K562 (cell line): ENCODE data around the gene UBASH3B. TPM values are rescaled to one million over a fixed set of nuclear protein-coding genes. Genes with fewer than 3 reads are reported as not detected.
"Not testable (repeated sequence)": the region's sequence is repeated elsewhere in the genome, so short reads cannot be mapped to it uniquely, and the experiment has no call there.

Experiments
- ATAC-seq: fragments of 200-7000 bp; cut with Tn5 transposase; 3 replicates; pipeline ENCODE4 v1.9.1; 2020; ENCODE audit warnings: moderate library complexity
- BruUV-seq: library from RNA; stranded (reverse); fragments of 400-500 nt; replicated peaks from 2 replicates; lab custom pipeline; 2021; lab: Mats Ljungman, UMichigan
- CTCF ChIA-PET: fragments of 300-600 bp; formaldehyde crosslinking; extraction: SDS; loops from one replicate; lab custom pipeline; 2021; ENCODE audit warnings: low intra/inter-chr PET ratio; lab: Yijun Ruan, JAX
- POLR2A ChIA-PET: fragments of 300-600, 350-650 bp; sonication (Branson Sonifier 250); formaldehyde crosslinking; extraction: SDS; loops from one replicate; lab custom pipeline; 2021; ENCODE audit warnings: antibody characterized with exemption, inconsistent platforms; lab: Yijun Ruan, JAX
- DNase-seq, 4 experiments: peaks; one replicate each; pipeline versions ENCODE4 v3.0.0 to v3.0.0-alpha.2; 2011 to 2018; ENCODE audit warnings: low spot score in 3 of 4, mixed read lengths in 3 of 4; ENCODE audit errors: extremely low read depth in 1 of 4
- FAIRE-seq: peaks from 2 replicates; lab custom pipeline; 2011; peaks lifted over from hg19 to GRCh38; lab: Jason Lieb, UNC
- H2AFZ ChIP-seq: 2 replicates; pipeline ENCODE4 v1.6.0; 2011; ENCODE audit warnings: low read depth, low read length, control low read depth, inconsistent platforms
- H3K27ac ChIP-seq: fragments of 200-600 bp; 3 replicates; pipeline ENCODE4 v1.8.0; 2011; ENCODE audit warnings: low read depth, mild to moderate bottlenecking, control low read depth, inconsistent platforms, low read length, moderate library complexity, mixed read lengths; ENCODE audit errors: extremely low read depth
- H3K27me3 ChIP-seq, 2 experiments: fragments of 300-600 bp in 1 of 2; 2 replicates in 1 of 2; 3 replicates in 1 of 2; pipeline versions ENCODE4 v1.6.0 to v1.8.0; 2011; ENCODE audit warnings: inconsistent platforms in 2 of 2, low read length in 2 of 2, mild to moderate bottlenecking in 1 of 2, mixed read lengths in 1 of 2, moderate library complexity in 1 of 2; ENCODE audit not compliant: control insufficient read depth in 2 of 2, insufficient read depth in 2 of 2
- H3K36me3 ChIP-seq: fragments of 300-600 bp; 3 replicates; pipeline ENCODE4 v1.8.0; 2011; ENCODE audit warnings: mild to moderate bottlenecking, low read length, inconsistent platforms; ENCODE audit not compliant: control insufficient read depth, insufficient read depth
- H3K4me1 ChIP-seq, 2 experiments: fragments of 200-600 bp in 1 of 2; replicated peaks in 1 of 2; 2 replicates in 1 of 2; 3 replicates in 1 of 2; pipeline versions ENCODE4 v1.5.1 to v1.8.0; 2011; ENCODE audit warnings: inconsistent platforms in 2 of 2, low read length in 2 of 2, mild to moderate bottlenecking in 1 of 2, mixed read lengths in 1 of 2, moderate library complexity in 1 of 2; ENCODE audit not compliant: control insufficient read depth in 2 of 2, insufficient read depth in 2 of 2
- H3K4me2 ChIP-seq: 2 replicates; pipeline ENCODE4 v1.6.1; 2011; ENCODE audit warnings: low read length, control low read depth, inconsistent platforms, mixed read lengths; ENCODE audit not compliant: insufficient read depth
- H3K4me3 ChIP-seq: fragments of 200-600 bp; sonication (generic), shearing (Covaris generic); 2 replicates; pipeline ENCODE4 v1.5.1; 2016; ENCODE audit warnings: control low read depth, inconsistent platforms
- H3K79me2 ChIP-seq: fragments of 200-600 bp; 3 replicates; pipeline ENCODE4 v1.8.0; 2011; ENCODE audit warnings: low read length, inconsistent platforms; ENCODE audit not compliant: control insufficient read depth, insufficient read depth
- H3K9ac ChIP-seq, 2 experiments: 2 replicates each; pipeline versions ENCODE4 v1.6.0 to v1.6.1; 2011; ENCODE audit warnings: low read depth in 2 of 2, low read length in 2 of 2, control low read depth in 1 of 2, inconsistent platforms in 1 of 2, mild to moderate bottlenecking in 1 of 2, mixed read lengths in 1 of 2; ENCODE audit not compliant: insufficient read depth in 1 of 2
- H3K9me1 ChIP-seq: one replicate; pipeline ENCODE4 v1.6.0; 2011; ENCODE audit warnings: inconsistent platforms, mild to moderate bottlenecking, low read length, moderate library complexity; ENCODE audit not compliant: control insufficient read depth, insufficient read depth
- H3K9me3 ChIP-seq: replicated peaks from 2 replicates; pipeline ENCODE4 v1.5.1; 2011; ENCODE audit warnings: low read depth, low read length, inconsistent platforms; ENCODE audit not compliant: control insufficient read depth, insufficient read depth
- H4K20me1 ChIP-seq: replicated peaks from 2 replicates; pipeline ENCODE4 v1.6.1; 2011; ENCODE audit warnings: low read length, inconsistent platforms, mixed read lengths; ENCODE audit not compliant: control insufficient read depth, insufficient read depth
- BCOR ChIP-seq: fragments of 450-650 bp; IDR thresholded peaks from 2 replicates; pipeline ENCODE4 v1.6.1; 2016
- CBFB ChIP-seq: sonication (generic); formaldehyde crosslinking; IDR thresholded peaks from 2 replicates; pipeline ENCODE4 v1.4.0; 2020; ENCODE audit warnings: mild to moderate bottlenecking, missing genetic modification reagents
- CHD4 ChIP-seq: fragments of 200-600 bp; sonication (generic); IDR thresholded peaks from 3 replicates; pipeline ENCODE4 v1.6.1; 2012; ENCODE audit warnings: low read depth, mild to moderate bottlenecking, mixed read lengths, low read length, inconsistent platforms; ENCODE audit not compliant: insufficient read depth, insufficient replicate concordance, poor library complexity, severe bottlenecking
- ILF3 ChIP-seq: fragments of 450-650 bp; IDR thresholded peaks from 2 replicates; pipeline ENCODE4 v1.6.1; 2018; ENCODE audit warnings: antibody characterized with exemption, mild to moderate bottlenecking, moderate library complexity, borderline replicate concordance
- KAT2B ChIP-seq: IDR thresholded peaks from one replicate; pipeline ENCODE4 v1.6.1; 2012; ENCODE audit warnings: low read depth, mild to moderate bottlenecking, control low read depth, inconsistent platforms, low read length, moderate library complexity
- NELFE ChIP-seq: IDR thresholded peaks from 2 replicates; pipeline ENCODE4 v1.6.1; 2011; ENCODE audit warnings: mild to moderate bottlenecking; ENCODE audit not compliant: insufficient read depth, insufficient read length
- POLR2B ChIP-seq: fragments of 450-650 bp; IDR thresholded peaks from 2 replicates; pipeline ENCODE4 v1.6.1; 2018; ENCODE audit warnings: low read depth; ENCODE audit not compliant: partially characterized antibody
- PURB ChIP-seq: sonication (generic); formaldehyde crosslinking; IDR thresholded peaks from 2 replicates; pipeline ENCODE4 v1.9.0; 2021; ENCODE audit warnings: low read depth, mild to moderate bottlenecking, missing genetic modification reagents
- SREBF1 ChIP-seq: fragments of 150-350 bp; IDR thresholded peaks from 2 replicates; pipeline ENCODE4 v1.6.1; 2014; ENCODE audit warnings: antibody characterized with exemption, low read depth, low read length, borderline replicate concordance
- TCFL5 ChIP-seq: fragments of 250-450 bp; sonication (Bioruptor Pico); conservative IDR thresholded peaks from 2 replicates; pipeline ENCODE4 v1.6.1; 2021; ENCODE audit warnings: mild to moderate bottlenecking, moderate library complexity, matching md5 sums
- XRCC3 ChIP-seq: fragments of 450-650 bp; IDR thresholded peaks from 2 replicates; pipeline ENCODE4 v1.6.1; 2017; ENCODE audit warnings: mild to moderate bottlenecking, moderate library complexity
- YY1 ChIP-seq, 3 experiments: IDR thresholded peaks; 2 replicates each; pipeline ENCODE4 v1.6.1; 2011; ENCODE audit warnings: low read length in 2 of 3, mild to moderate bottlenecking in 2 of 3, moderate library complexity in 2 of 3, borderline replicate concordance in 1 of 3, control low read depth in 1 of 3, low read depth in 1 of 3; ENCODE audit not compliant: insufficient read depth in 3 of 3, insufficient replicate concordance in 2 of 3, control insufficient read depth in 1 of 3, insufficient read length in 1 of 3; ENCODE audit errors: extremely low read depth in 1 of 3
- ZKSCAN8 ChIP-seq: fragments of 200-800 bp; sonication (Bioruptor generic); IDR thresholded peaks from 2 replicates; pipeline ENCODE4 v1.6.1; 2016; ENCODE audit warnings: missing genetic modification characterization, missing compliant biosample characterization
- ZNF232 ChIP-seq: sonication (generic); formaldehyde crosslinking; IDR thresholded peaks from 2 replicates; pipeline ENCODE4 v1.8.0; 2022; ENCODE audit warnings: mild to moderate bottlenecking, missing genetic modification reagents
- WGBS: fragments of 100-300 bp; shearing (Covaris generic); methylation state at CpG from one replicate; pipeline ENCODE4 v1.1.6; 2016; ENCODE audit warnings: low coverage, mixed read lengths; ENCODE audit not compliant: insufficient coverage; ENCODE audit errors: missing lambda C conversion rate; 5-methylcytosine and 5-hydroxymethylcytosine counted together
- in situ Hi-C: fragments of 300-500 bp; cut with MboI; formaldehyde crosslinking; loops from 4 replicates; pipeline ENCODE4 v1.15.0; 2018; ENCODE audit warnings: inconsistent platforms, mixed read lengths
- intact Hi-C: fragments of 100-400 bp; cut with micrococcal nuclease; formaldehyde crosslinking; loops from 2 replicates; pipeline ENCODE4 v1.14.2; 2022
- polyA plus RNA-seq, 8 experiments: library from polyadenylated mRNA; depleted of rRNA in 4 of 8; stranded (reverse) in 5 of 8; unstranded in 3 of 8; fragments of >200 nt; fragmentation: Nextera tagmentation in 2 of 8; fragmentation: Illumina TruSeq in 1 of 8; extraction: Ambion mirVana in 2 of 8; extraction: Trizol in 1 of 8; gene quantifications; 2 replicates each; pipeline versions ENCODE4 v1.2.1 to v1.2.3, GENCODE V29; 2011 to 2014; ENCODE audit warnings: inconsistent platforms in 1 of 8, missing spikeins in 1 of 8
- total RNA-seq, 7 experiments: library from RNA; depleted of rRNA in 6 of 7; stranded (reverse); fragments of >200 nt in 6 of 7; fragmentation: Illumina TruSeq in 2 of 7; extraction: Trizol in 2 of 7; gene quantifications; 2 replicates each; pipeline versions ENCODE4 v1.2.1 to v1.2.3, GENCODE V29; 2011 to 2021; ENCODE audit warnings: low replicate concordance in 1 of 7

UBASH3B gene
- total and polyA plus RNA-seq, 9 of the 15 experiments (the other 6 are each of a cell fraction or from before 2014, with no cell fraction given) = 0.01 to 0.31 (median 0.08) TPM; not detected in 2

DNA sequence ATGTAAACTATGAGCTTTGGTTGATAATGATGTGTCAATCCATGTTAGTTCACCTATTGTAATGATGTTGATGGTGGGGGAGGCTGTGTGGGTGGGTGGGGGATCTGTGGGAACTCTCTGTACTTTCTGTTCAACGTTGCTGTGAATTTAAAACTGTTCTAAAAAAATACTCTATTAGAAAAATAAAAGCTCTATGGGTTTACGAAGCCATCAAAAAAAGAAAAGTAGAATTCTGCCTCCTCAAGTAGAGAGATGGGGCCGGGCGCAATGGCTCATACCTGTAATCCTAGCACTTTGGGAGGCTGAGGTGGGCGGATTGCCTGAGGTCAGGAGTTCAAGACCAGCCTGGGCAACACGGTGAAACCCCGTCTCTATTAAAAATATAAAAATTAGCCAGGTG lies 30.0 kb upstream of the UBASH3B start:
- H3K4me1 ChIP-seq, H3K9me3 ChIP-seq, H3K4me2 ChIP-seq, intact Hi-C loops, FAIRE-seq, DNase-seq, BruUV-seq, H3K27ac ChIP-seq, H3K9me1 ChIP-seq, H3K36me3 ChIP-seq, POLR2A ChIA-PET, in situ Hi-C loops, H4K20me1 ChIP-seq, H3K27me3 ChIP-seq, H2AFZ ChIP-seq, CTCF ChIA-PET, ATAC-seq, H3K9ac ChIP-seq, H3K79me2 ChIP-seq, H3K4me3 ChIP-seq: not testable (repeated sequence)
- WGBS = 0% methylated on average over 7 of the region's 7 CpGs

DNA sequence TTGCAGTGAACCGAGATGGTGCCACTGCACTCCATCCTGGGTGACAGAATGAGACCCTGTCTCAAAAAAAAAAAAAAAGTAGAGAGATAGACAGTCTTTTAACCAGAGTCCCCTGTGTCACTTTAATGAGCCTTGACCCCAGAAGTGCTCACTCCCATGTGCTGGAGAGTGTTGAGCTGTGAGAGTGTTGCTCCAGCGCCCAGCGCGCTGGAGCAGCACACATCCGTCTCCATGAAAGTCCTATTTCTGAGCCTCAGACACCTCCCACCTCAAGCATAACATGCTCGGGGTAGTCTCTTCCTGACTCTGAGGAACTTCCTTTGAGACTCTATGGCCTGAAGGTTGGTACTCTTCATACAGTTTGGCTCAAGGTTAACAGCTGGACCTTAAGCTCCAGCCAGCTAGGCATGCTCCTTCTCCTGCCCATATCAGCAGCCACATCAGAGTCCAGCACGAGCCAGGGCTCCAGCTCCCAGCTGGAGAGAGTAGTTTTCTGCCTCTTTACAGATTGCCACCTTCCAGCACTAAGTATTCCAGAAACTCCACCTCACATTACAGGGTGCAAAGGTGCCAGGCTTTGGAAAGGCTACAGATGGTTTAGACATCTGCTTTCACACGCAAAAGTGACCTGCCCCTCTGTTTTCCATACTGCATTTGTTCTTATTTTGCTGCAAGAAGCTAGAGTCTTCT lies 29.4 kb upstream of the UBASH3B start:
- H3K9me3 ChIP-seq = no peaks in the 10 kb centered on the region
- FAIRE-seq (no peak), DNase-seq (no peak), ATAC-seq (no peak)
- CTCF ChIA-PET = no interaction called here
- no peak overlapping the region for H3K4me2 ChIP-seq
- no peak overlapping the region for H3K4me3 ChIP-seq
- no TSS peak for BruUV-seq
- H2AFZ ChIP-seq = no peak overlapping the region
- no peaks in the 10 kb centered on the region for H3K36me3 ChIP-seq
- H3K9me1 ChIP-seq = no peaks in the 10 kb centered on the region
- H3K27me3 ChIP-seq = peaks cover 0 to 4% of the 10 kb centered on the region in 2 experiments; a peak in 1 of 5 replicates
- no peak overlapping the region for H3K27ac ChIP-seq
- 14% methylated on average over 8 of the region's 8 CpGs for WGBS
- TF ChIP-seq CHD4 = no peak
- TF ChIP-seq YY1 (IDR thresholded peaks at IDR 0.05; ENCODE audit: borderline replicate concordance in 1 of 3, control insufficient read depth in 1 of 3, extremely low read depth in 1 of 3, insufficient read depth in 3 of 3, insufficient read length in 1 of 3, insufficient replicate concordance in 2 of 3, low read depth in 1 of 3, low read length in 2 of 3) = no peak
- TF ChIP-seq CBFB (CRISPR knock-in tag) = no peak
- TF ChIP-seq POLR2B = no peak
- TF ChIP-seq BCOR = no peak
- TF ChIP-seq ILF3 = no peak
- TF ChIP-seq TCFL5 (CRISPR knock-in tag) = no peak
- no peak for TF ChIP-seq SREBF1
- TF ChIP-seq PURB (CRISPR knock-in tag) = no peak
- no peak for TF ChIP-seq KAT2B
- TF ChIP-seq NELFE = no peak
- TF ChIP-seq XRCC3 = no peak
- TF ChIP-seq ZNF232 (CRISPR knock-in tag) = no peak
- no peak for TF ChIP-seq ZKSCAN8 (CRISPR knock-in tag)
- TF ChIP-seq, all 486 proteins: peak for 0
- in situ Hi-C loops (no loop called here), intact Hi-C loops (no loop called here)
- Histone ChIP-seq H3K9ac (no peak overlapping the region), H3K79me2 (no peaks in the 10 kb centered on the region), H3K4me1 (no peaks in the 10 kb centered on the region), H4K20me1 (no peaks in the 10 kb centered on the region; the same call in 1 of the 2 replicates)
- POLR2A ChIA-PET = interaction anchor here (0.8 kb wide), 1 partner anchor 207 kb away, joined by 3 read pairs; no protein-coding TSS in a partner anchor
